A549 (cell line): ENCODE data around the gene BCR. TPM values are rescaled to one million over a fixed set of nuclear protein-coding genes. Genes with fewer than 3 reads are reported as not detected.

Source experiments
- ATAC-seq, 2 experiments: fragments of 200-7000 bp in 1 of 2; fragments of >200 bp in 1 of 2; cut with Nextera tagmentation in 1 of 2; cut with Tn5 transposase in 1 of 2; 3 replicates each; pipeline versions ENCODE4 v1.8.0 to v1.9.1; 2018 to 2020; ENCODE audit warnings: mild to moderate bottlenecking in 1 of 2, moderate library complexity in 1 of 2
- CTCF ChIA-PET: fragments of 300-600 bp; sonication (Branson Sonifier 250); formaldehyde crosslinking; extraction: SDS; loops from one replicate; lab custom pipeline; 2021; ENCODE audit warnings: antibody characterized with exemption, inconsistent platforms; lab: Yijun Ruan, JAX
- POLR2A ChIA-PET: fragments of 350-600 bp; formaldehyde crosslinking; extraction: SDS; loops from one replicate; lab custom pipeline; 2021; ENCODE audit warnings: antibody characterized with exemption, inconsistent platforms; lab: Yijun Ruan, JAX
- DNase-seq, 2 experiments: peaks; one replicate each; pipeline versions ENCODE4 v3.0.0 to v3.0.0-alpha.2; 2011 to 2016; ENCODE audit warnings: low read depth in 1 of 2, low spot score in 1 of 2
- FAIRE-seq: peaks from 2 replicates; lab custom pipeline; 2011; peaks lifted over from hg19 to GRCh38; lab: Jason Lieb, UNC
- H3K27ac ChIP-seq, 2 experiments: fragments of >200 bp; sonication (Bioruptor Twin); formaldehyde crosslinking; 3 replicates each; pipeline ENCODE4 v1.5.1; 2016 to 2017
- H3K4me1 ChIP-seq: fragments of >200 bp; sonication (Bioruptor Twin); formaldehyde crosslinking; 3 replicates; pipeline ENCODE4 v1.6.1; 2016
- H3K4me2 ChIP-seq: fragments of >200 bp; sonication (Bioruptor Twin); formaldehyde crosslinking; 3 replicates; pipeline ENCODE4 v1.6.1; 2016
- H3K4me3 ChIP-seq: fragments of >200 bp; sonication (Bioruptor Twin); formaldehyde crosslinking; 3 replicates; pipeline ENCODE4 v1.5.1; 2016
- H3K9me3 ChIP-seq: fragments of >200 bp; sonication (Bioruptor Twin); formaldehyde crosslinking; 3 replicates; pipeline ENCODE4 v1.6.1; 2016
- CTCF ChIP-seq: fragments of >200 bp; sonication (Bioruptor Twin); formaldehyde crosslinking; IDR thresholded peaks from 3 replicates; pipeline ENCODE4 v1.5.1; 2016
- E2F6 ChIP-seq: IDR thresholded peaks from 2 replicates; pipeline ENCODE4 v1.6.1; 2012; ENCODE audit warnings: low read depth, borderline replicate concordance
- EHMT2 ChIP-seq: fragments of 200-600 bp; sonication (generic); IDR thresholded peaks from 2 replicates; pipeline ENCODE4 v1.6.1; 2016; ENCODE audit warnings: antibody characterized with exemption, low read depth, mild to moderate bottlenecking, moderate library complexity
- ESRRA ChIP-seq: fragments of 150-350 bp; IDR thresholded peaks from 2 replicates; pipeline ENCODE4 v1.6.1; 2014; ENCODE audit warnings: mild to moderate bottlenecking, low read length, borderline replicate concordance
- GATA3 ChIP-seq: IDR thresholded peaks from 2 replicates; pipeline ENCODE4 v1.6.1; 2012; ENCODE audit warnings: borderline replicate concordance
- HDAC2 ChIP-seq: fragments of 200-600 bp; sonication (generic); IDR thresholded peaks from 2 replicates; pipeline ENCODE4 v1.6.1; 2016
- HOXB13 ChIP-seq: fragments of 250-450 bp; sonication (Bioruptor Pico); IDR thresholded peaks from 2 replicates; pipeline ENCODE4 v1.5.0; 2020; ENCODE audit warnings: low read depth, mild to moderate bottlenecking, moderate library complexity
- HOXB5 ChIP-seq: fragments of 250-450 bp; sonication (Bioruptor Pico); IDR thresholded peaks from 2 replicates; pipeline ENCODE4 v1.5.0; 2020; ENCODE audit warnings: mild to moderate bottlenecking, moderate library complexity
- MAX ChIP-seq: IDR thresholded peaks from 2 replicates; pipeline ENCODE4 v1.6.1; 2012
- NFE2L2 ChIP-seq: fragments of 150-350 bp; conservative IDR thresholded peaks from 2 replicates; pipeline ENCODE4 v1.6.1; 2014; ENCODE audit warnings: low read length
- NPAS2 ChIP-seq: fragments of 250-450 bp; sonication (Bioruptor Pico); IDR thresholded peaks from 2 replicates; pipeline ENCODE4 v1.8.0; 2022; ENCODE audit warnings: mild to moderate bottlenecking, moderate library complexity, borderline replicate concordance
- NR3C1 ChIP-seq: fragments of >200 bp; sonication (Bioruptor Twin); formaldehyde crosslinking; IDR thresholded peaks from 3 replicates; pipeline ENCODE4 v1.6.1; 2017
- PHF8 ChIP-seq: fragments of 200-600 bp; sonication (generic); IDR thresholded peaks from 2 replicates; pipeline ENCODE4 v1.6.1; 2016; ENCODE audit warnings: low read depth, mild to moderate bottlenecking, antibody characterized with exemption, moderate library complexity, borderline replicate concordance
- POLR2AphosphoS2 ChIP-seq: conservative IDR thresholded peaks from 2 replicates; pipeline ENCODE4 v1.6.1; 2012; ENCODE audit warnings: low read length, improper control_type of control experiment, inconsistent platforms
- RARB ChIP-seq: fragments of 250-450 bp; sonication (Bioruptor Pico); IDR thresholded peaks from 2 replicates; pipeline ENCODE4 v1.8.0; 2021; ENCODE audit warnings: mild to moderate bottlenecking, moderate library complexity
- SMC3 ChIP-seq: fragments of >200 bp; sonication (Bioruptor Twin); formaldehyde crosslinking; IDR thresholded peaks from 3 replicates; pipeline ENCODE4 v1.6.1; 2018; ENCODE audit warnings: inconsistent platforms
- TP53 ChIP-seq: fragments of 250-450 bp; sonication (Bioruptor Pico); IDR thresholded peaks from 2 replicates; pipeline ENCODE4 v1.5.0; 2021; ENCODE audit warnings: mild to moderate bottlenecking, moderate library complexity
- ZFP36 ChIP-seq: fragments of 450-650 bp; IDR thresholded peaks from 2 replicates; pipeline ENCODE4 v1.6.1; 2014; ENCODE audit warnings: borderline replicate concordance; ENCODE audit not compliant: partially characterized antibody
- ZNF302 ChIP-seq: fragments of 250-450 bp; sonication (Bioruptor Pico); IDR thresholded peaks from 2 replicates; pipeline ENCODE4 v1.9.0; 2021; ENCODE audit warnings: inconsistent platforms, mild to moderate bottlenecking, moderate library complexity
- WGBS: methylation state at CpG from one replicate; pipeline ENCODE4 v1.1.6; 2017; ENCODE audit errors: missing lambda C conversion rate; 5-methylcytosine and 5-hydroxymethylcytosine counted together
- polyA plus RNA-seq, 4 experiments: library from polyadenylated mRNA; depleted of rRNA in 3 of 4; stranded (reverse); fragments of >200 nt; fragmentation: RNase III in 1 of 4; extraction: RNeasy Plus Mini Kit Qiagen cat#74134 plus additional on column Dnase treatment in 1 of 4; gene quantifications; 2 replicates in 3 of 4; 3 replicates in 1 of 4; pipeline ENCODE4 v1.2.3, GENCODE V29; 2011 to 2017
- TF ChIP-seq, protein P1 (sequence below): fragments of 250-450 bp; sonication (Bioruptor Pico); IDR thresholded peaks from 2 replicates; pipeline ENCODE4 v1.5.0; 2021; ENCODE audit warnings: mild to moderate bottlenecking, moderate library complexity, borderline replicate concordance
- TF ChIP-seq, protein P2 (sequence below): fragments of 250-450 bp; sonication (Bioruptor Pico); IDR thresholded peaks from 2 replicates; pipeline ENCODE4 v1.5.0; 2020; ENCODE audit warnings: low read depth, mild to moderate bottlenecking, moderate library complexity

BCR gene
- polyA plus RNA-seq, 2 of the 4 experiments (the other 2 are of a cell fraction) = 14.7 to 16.4 TPM

DNA sequence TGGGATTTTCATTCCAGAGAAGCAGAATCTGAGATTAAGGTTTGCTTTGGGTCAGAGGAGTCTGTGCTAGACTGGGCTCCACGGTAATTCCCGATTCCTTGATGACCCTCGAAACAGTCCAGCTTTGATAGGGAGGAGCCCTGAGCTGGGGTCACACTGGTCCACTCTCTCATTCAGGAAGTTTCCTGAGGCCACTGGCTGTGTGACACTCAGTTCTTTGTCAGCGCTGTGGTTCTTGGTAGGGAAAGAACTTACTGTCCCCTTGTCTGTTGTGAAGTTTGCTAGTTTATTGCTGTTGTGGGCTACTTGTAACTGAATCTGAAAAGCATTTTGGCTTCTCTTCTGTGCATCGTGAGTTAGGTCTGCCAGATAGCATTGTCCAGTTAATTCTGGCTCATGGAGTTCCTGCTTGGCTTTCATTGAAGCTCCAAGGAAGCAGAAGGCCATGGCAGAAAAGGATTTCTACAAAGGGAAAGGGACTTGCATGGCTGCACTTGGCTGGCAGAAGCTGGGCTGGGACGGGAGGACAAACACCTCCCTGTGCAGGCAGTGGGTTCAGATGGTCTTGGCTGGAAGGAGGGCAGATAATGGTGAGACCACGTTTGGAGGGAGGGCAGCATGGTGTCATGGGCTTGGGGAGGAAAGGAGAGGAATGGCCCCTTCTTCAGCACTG is 23.3 kb downstream of the BCR start:
- WGBS = 86% methylated on average over 6 of the region's 7 CpGs
- DNase-seq = no peak
- Histone ChIP-seq H3K9me3 (no peaks in the 10 kb centered on the region), H3K4me1 (no peaks in the 10 kb centered on the region), H3K4me3 (no peak overlapping the region), H3K4me2 (no peak overlapping the region), H3K27ac (no peak overlapping the region)
- ATAC-seq = no peak
- TF ChIP-seq CTCF = no peak
- no peak for TF ChIP-seq PHF8
- no peak for TF ChIP-seq GATA3
- no peak for TF ChIP-seq HDAC2
- TF ChIP-seq, protein P1, sequence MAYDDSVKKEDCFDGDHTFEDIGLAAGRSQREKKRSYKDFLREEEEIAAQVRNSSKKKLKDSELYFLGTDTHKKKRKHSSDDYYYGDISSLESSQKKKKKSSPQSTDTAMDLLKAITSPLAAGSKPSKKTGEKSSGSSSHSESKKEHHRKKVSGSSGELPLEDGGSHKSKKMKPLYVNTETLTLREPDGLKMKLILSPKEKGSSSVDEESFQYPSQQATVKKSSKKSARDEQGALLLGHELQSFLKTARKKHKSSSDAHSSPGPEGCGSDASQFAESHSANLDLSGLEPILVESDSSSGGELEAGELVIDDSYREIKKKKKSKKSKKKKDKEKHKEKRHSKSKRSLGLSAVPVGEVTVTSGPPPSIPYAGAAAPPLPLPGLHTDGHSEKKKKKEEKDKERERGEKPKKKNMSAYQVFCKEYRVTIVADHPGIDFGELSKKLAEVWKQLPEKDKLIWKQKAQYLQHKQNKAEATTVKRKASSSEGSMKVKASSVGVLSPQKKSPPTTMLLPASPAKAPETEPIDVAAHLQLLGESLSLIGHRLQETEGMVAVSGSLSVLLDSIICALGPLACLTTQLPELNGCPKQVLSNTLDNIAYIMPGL (CRISPR knock-in tag) = no peak
- TF ChIP-seq ESRRA = no peak
- TF ChIP-seq NFE2L2 = no peak
- TF ChIP-seq POLR2AphosphoS2 = no peak
- no peak for TF ChIP-seq HOXB5
- TF ChIP-seq RARB (CRISPR knock-in tag) = no peak
- no peak for TF ChIP-seq HOXB13 (CRISPR knock-in tag)
- no peak for TF ChIP-seq MAX
- no peak for TF ChIP-seq ZFP36
- POLR2A ChIA-PET = no interaction called here
- FAIRE-seq = no peak
- CTCF ChIA-PET = interaction anchor here (1.0 to 1.7 kb wide), 3 partner anchors 25 to 78 kb away, joined by 3 to 6 read pairs (median 5); no protein-coding TSS in a partner anchor

- no peaks in the 10 kb centered on the region for H3K9me3 ChIP-seq
- H3K4me2 ChIP-seq = no peak overlapping the region
- H3K27ac ChIP-seq = no peak overlapping the region
- H3K4me1 ChIP-seq = no peaks in the 10 kb centered on the region
- TF ChIP-seq EHMT2 = no peak
- no peak for TF ChIP-seq E2F6
- no peak for TF ChIP-seq POLR2AphosphoS2
- TF ChIP-seq ZNF302 = no peak
- no peak for TF ChIP-seq SMC3
- TF ChIP-seq ESRRA = no peak
- TF ChIP-seq NR3C1 = no peak
- TF ChIP-seq, protein P2, sequence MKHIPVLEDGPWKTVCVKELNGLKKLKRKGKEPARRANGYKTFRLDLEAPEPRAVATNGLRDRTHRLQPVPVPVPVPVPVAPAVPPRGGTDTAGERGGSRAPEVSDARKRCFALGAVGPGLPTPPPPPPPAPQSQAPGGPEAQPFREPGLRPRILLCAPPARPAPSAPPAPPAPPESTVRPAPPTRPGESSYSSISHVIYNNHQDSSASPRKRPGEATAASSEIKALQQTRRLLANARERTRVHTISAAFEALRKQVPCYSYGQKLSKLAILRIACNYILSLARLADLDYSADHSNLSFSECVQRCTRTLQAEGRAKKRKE (CRISPR knock-in tag) = no peak
- no peak for TF ChIP-seq GATA3
- TF ChIP-seq CTCF = no peak
- no peak for TF ChIP-seq NPAS2
- no peak for TF ChIP-seq TP53 (CRISPR knock-in tag)
- DNase-seq (no peak), ATAC-seq (no peak), FAIRE-seq (no peak)
- H3K4me3 ChIP-seq = no peak overlapping the region
- 95% methylated on average over 11 of the region's 11 CpGs for WGBS
- ChIA-PET CTCF (interaction anchor here (1.0 to 1.7 kb wide), 4 partner anchors 23 to 78 kb away, joined by 3 to 6 read pairs (median 4); no protein-coding TSS in a partner anchor), POLR2A (no interaction called here)
Observed at GRCh38 chr22:23204125-23204488, 23.8 kb downstream of the BCR start.
